HG02840 (cell line): ENCODE data around the gene NKX6-2.

Source experiments
- ATAC-seq: cut with Tn5 transposase; IDR thresholded peaks from one replicate; pipeline ENCODE4 v1.9.1; 2021; ENCODE audit warnings: mild to moderate bottlenecking, moderate library complexity, moderate number of reproducible peaks; ENCODE audit not compliant: unreplicated experiment, low FRiP score

Gene NKX6-2

GRCh38 chr10:132813560-132814468 lies 27.9 kb upstream of the NKX6-2 start:
- no peak for ATAC-seq

GRCh38 chr10:132813001-132813401 lies 27.1 kb upstream of the NKX6-2 start:
- ATAC-seq = no peak

- no peak for ATAC-seq
Measured at GRCh38 chr10:132812520-132812919, 26.6 kb upstream of the NKX6-2 start.

- ATAC-seq = no peak
Measured at GRCh38 chr10:132811891-132812481, 26.0 kb upstream of the NKX6-2 start.

- no peak for ATAC-seq
Measured at GRCh38 chr10:132810807-132811700, 25.1 kb upstream of the NKX6-2 start.

- ATAC-seq = no peak
Measured at GRCh38 chr10:132810141-132810806, 24.3 kb upstream of the NKX6-2 start.

- no peak for ATAC-seq
Measured at GRCh38 chr10:132809232-132810140, 23.5 kb upstream of the NKX6-2 start.

- ATAC-seq = no peak
Measured at GRCh38 chr10:132808383-132809231, 22.7 kb upstream of the NKX6-2 start.

GRCh38 chr10:132807621-132808049 lies 21.7 kb upstream of the NKX6-2 start:
- ATAC-seq = no peak

- no peak for ATAC-seq
Measured at GRCh38 chr10:132806561-132807003, 20.6 kb upstream of the NKX6-2 start.

- ATAC-seq = no peak
Measured at GRCh38 chr10:132806110-132806509, 20.2 kb upstream of the NKX6-2 start.

GRCh38 chr10:132805599-132805998 lies 19.7 kb upstream of the NKX6-2 start:
- ATAC-seq = no peak

GRCh38 chr10:132804785-132805426 lies 19.0 kb upstream of the NKX6-2 start:
- no peak for ATAC-seq

- ATAC-seq = no peak
Measured at GRCh38 chr10:132804287-132804686, 18.3 kb upstream of the NKX6-2 start.

- no peak for ATAC-seq
Measured at GRCh38 chr10:132803416-132804210, 17.7 kb upstream of the NKX6-2 start.

- ATAC-seq = no peak
Measured at GRCh38 chr10:132802694-132803320, 16.9 kb upstream of the NKX6-2 start.

GRCh38 chr10:132802048-132802447 lies 16.1 kb upstream of the NKX6-2 start:
- ATAC-seq = no peak
